ENCODE results near the gene SOX21.

The SOX21 gene

GRCh38 chr13:94679614-94680013 lies 32.7 kb downstream of the SOX21 start:
- no peak for ATAC-seq
- DNase-seq = no peak

GRCh38 chr13:94678845-94679244 lies 33.5 kb downstream of the SOX21 start:
- no peak for DNase-seq
- ATAC-seq = no peak

GRCh38 chr13:94677799-94678198 lies 34.5 kb downstream of the SOX21 start:
- DNase-seq = no peak
- ATAC-seq = no peak

GRCh38 chr13:94674609-94675348 lies 37.6 kb downstream of the SOX21 start:
- ATAC-seq = no peak
- peak; percentile 71 for DNase-seq

GRCh38 chr13:94673851-94674250 lies 38.5 kb downstream of the SOX21 start:
- ATAC-seq (no peak), DNase-seq (no peak)

- DNase-seq = no peak
Observed at GRCh38 chr13:94672400-94672799, 39.9 kb downstream of the SOX21 start.

GRCh38 chr13:94667190-94667589 lies 45.2 kb downstream of the SOX21 start:
- peak; percentile 94 for ATAC-seq

More at GRCh38 chr13:94672400-94672799, 39.9 kb downstream of the SOX21 start:
- no peak for ATAC-seq

GRCh38 chr13:94666065-94666464 lies 46.3 kb downstream of the SOX21 start:
- DNase-seq = no peak
- ATAC-seq = no peak

More at GRCh38 chr13:94667190-94667589, 45.2 kb downstream of the SOX21 start:
- peak; percentile 19 for DNase-seq

- ATAC-seq (no peak), DNase-seq (no peak)
Observed at GRCh38 chr13:94664889-94665288, 47.5 kb downstream of the SOX21 start.

GRCh38 chr13:94662274-94662945 lies 49.9 kb downstream of the SOX21 start:
- no peak for DNase-seq
- no peak for ATAC-seq

GRCh38 chr13:94661406-94661805 lies 50.9 kb downstream of the SOX21 start:
- ATAC-seq (no peak), DNase-seq (no peak)

- no peak for ATAC-seq
- no peak for DNase-seq
Observed at GRCh38 chr13:94660695-94661326, 51.5 kb downstream of the SOX21 start.
